GM12872 (cell line): ENCODE measurements around the gene FBRSL1.

ENCODE experiments used
- CTCF ChIP-seq: IDR thresholded peaks from 3 replicates; pipeline ENCODE4 v1.5.1; 2011; ENCODE audit warnings: low read depth, mild to moderate bottlenecking, low read length, moderate library complexity; ENCODE audit not compliant: insufficient read depth

FBRSL1 gene

DNA sequence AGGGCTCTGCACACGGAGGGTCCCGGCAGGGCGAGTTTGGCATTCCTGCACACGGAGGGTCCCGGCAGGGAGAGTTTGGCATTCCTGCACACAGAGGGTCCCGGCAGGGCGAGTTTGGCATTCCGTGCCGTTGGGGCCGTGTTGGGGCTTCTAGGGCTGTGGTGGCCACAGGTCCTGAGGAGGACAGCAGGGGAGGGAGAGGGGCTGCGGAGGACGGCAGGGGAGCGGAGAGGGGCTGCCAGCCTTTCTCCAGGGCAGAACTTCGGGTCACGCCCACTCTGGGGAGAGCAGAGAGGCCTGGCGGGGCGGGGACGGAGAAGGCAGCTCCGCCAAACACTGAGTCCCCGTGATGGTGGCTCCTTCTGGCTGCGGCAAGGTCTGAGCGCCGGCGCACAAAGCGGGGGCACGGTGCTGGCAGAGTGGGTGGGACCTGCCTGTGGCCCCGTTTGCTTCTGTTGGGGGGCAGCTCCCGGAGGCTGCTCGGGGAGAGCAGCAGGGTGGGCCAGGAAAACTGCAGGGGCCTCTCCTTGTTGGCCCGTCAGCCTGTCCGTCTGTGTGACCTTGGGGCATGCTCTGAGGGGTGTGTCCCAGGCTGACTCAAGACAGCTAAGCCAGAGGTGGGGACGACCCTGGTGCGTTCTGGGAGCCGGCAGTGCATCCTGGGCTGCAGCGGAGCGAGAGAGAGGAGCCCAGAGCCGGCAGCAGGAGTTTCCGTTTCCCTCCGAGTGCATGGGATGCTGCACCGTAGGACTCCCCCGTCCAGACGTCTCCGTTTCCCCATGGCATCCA lies 60.3 kb downstream of the FBRSL1 start:
- TF ChIP-seq CTCF: no peak

DNA sequence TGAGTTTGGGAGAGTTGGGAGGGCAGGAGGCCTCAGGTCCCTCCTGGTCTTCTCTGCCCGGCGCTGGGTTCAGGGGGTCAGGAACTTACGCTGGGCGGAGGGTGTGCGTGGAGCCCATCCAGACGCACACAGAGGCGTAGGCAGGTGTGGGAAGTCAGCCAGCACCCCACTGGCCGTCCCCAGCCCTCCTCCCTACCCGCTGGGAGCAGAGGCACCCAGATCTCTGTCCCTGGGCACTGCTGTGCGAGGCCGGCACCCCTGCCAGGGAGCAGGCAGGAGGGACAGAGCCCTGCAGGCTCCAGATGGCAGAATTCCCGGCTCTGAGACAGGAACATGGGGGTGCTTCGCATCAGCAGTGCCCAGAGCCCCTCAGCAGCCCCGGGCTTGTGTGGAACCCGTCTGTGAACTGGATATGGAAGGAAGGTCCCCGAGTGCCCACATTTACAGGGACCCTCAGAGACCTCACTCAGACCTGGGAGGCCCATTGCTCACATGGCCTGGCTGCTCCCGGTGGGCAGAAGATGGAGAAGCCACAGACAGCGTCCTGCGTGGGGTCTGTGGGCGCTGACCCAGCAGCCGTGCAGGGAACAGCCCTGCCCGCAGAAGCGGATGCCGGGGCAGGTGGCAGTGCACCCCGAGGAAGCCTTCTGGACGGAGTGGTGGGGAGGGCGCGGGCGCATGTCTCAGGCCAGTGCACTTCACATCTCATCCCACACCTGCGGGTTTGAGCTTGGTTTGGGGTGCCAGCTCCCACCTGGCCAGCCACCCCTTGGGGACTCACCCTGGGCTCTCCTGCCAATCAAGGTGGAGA lies 61.1 kb downstream of the FBRSL1 start:
- TF ChIP-seq CTCF: no peak

GRCh38 chr12:132551641-132552031 lies 61.7 kb downstream of the FBRSL1 start:
- TF ChIP-seq CTCF: no peak

GRCh38 chr12:132554845-132555630 lies 65.1 kb downstream of the FBRSL1 start:
- peak; percentile 38; the same call in 2 of the 3 replicates for TF ChIP-seq CTCF

GRCh38 chr12:132555686-132556085 lies 65.7 kb downstream of the FBRSL1 start:
- TF ChIP-seq CTCF: no peak

GRCh38 chr12:132556216-132556615 lies 66.3 kb downstream of the FBRSL1 start:
- TF ChIP-seq CTCF: no peak

DNA sequence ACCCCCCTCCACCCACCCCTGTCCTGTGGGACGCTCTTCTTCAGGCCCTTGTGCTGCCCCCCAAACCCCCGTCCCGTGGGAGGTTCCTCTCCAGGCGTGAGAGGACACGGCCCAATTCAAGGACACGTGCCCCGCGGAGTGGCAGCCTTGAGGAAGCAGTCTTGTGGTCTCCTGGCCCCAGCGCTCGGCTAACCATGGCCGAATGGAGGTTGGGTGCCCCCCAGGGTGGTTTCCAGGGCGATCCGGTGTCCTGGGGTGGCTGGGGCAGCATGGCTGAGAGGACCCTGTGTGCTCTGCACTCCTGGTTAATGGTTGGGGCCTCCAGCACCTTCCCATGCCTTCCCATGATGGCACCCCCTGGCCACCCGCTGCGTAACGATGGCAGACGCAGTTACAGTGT lies 66.8 kb downstream of the FBRSL1 start:
- TF ChIP-seq CTCF: no peak
